H1 (cell line): Measurements from ENCODE around the gene NRBF2.

Experiments used
- CEBPB ChIP-seq: IDR thresholded peaks from 2 replicates; pipeline ENCODE4 v1.6.1; 2012; ENCODE audit warnings: low read depth, low read length
- CHD2 ChIP-seq: IDR thresholded peaks from 2 replicates; pipeline ENCODE4 v1.6.1; 2012; ENCODE audit warnings: low read length, improper control_type of control experiment
- CTCF ChIP-seq, 3 experiments: IDR thresholded peaks; 1 replicate in 2 of 3; 2 replicates in 1 of 3; pipeline versions ENCODE4 v1.5.1 to v1.6.1; 2011; ENCODE audit warnings: low read length in 3 of 3, mild to moderate bottlenecking in 3 of 3, inconsistent platforms in 2 of 3, low read depth in 1 of 3, moderate library complexity in 1 of 3; ENCODE audit not compliant: insufficient read depth in 1 of 3; ENCODE audit errors: control extremely low read depth in 1 of 3
- EP300 ChIP-seq, 2 experiments: IDR thresholded peaks; 1 replicate in 1 of 2; 2 replicates in 1 of 2; pipeline ENCODE4 v1.6.1; 2011 to 2012; ENCODE audit warnings: low read depth in 2 of 2, low read length in 2 of 2, mild to moderate bottlenecking in 2 of 2, borderline replicate concordance in 1 of 2, inconsistent platforms in 1 of 2, moderate library complexity in 1 of 2
- EZH2 ChIP-seq: fragments of 200-600 bp; sonication (generic); IDR thresholded peaks from 2 replicates; pipeline ENCODE4 v1.7.1; 2012; ENCODE audit warnings: low read depth, mild to moderate bottlenecking, moderate library complexity, low read length, inconsistent platforms; ENCODE audit not compliant: severe bottlenecking
- MAX ChIP-seq: IDR thresholded peaks from 2 replicates; pipeline ENCODE4 v1.6.1; 2012; ENCODE audit warnings: inconsistent platforms
- POLR2AphosphoS5 ChIP-seq: IDR thresholded peaks from 2 replicates; pipeline ENCODE4 v1.6.1; 2011; ENCODE audit warnings: low read depth, low read length
- RAD21 ChIP-seq, 2 experiments: IDR thresholded peaks in 1 of 2; conservative IDR thresholded peaks in 1 of 2; 2 replicates each; pipeline ENCODE4 v1.6.1; 2011; ENCODE audit warnings: low read depth in 2 of 2, low read length in 2 of 2, improper control_type of control experiment in 1 of 2, inconsistent platforms in 1 of 2, mild to moderate bottlenecking in 1 of 2, moderate library complexity in 1 of 2
- RNF2 ChIP-seq: fragments of 200-900, 300-1000 bp; sonication (generic); IDR thresholded peaks from 2 replicates; pipeline ENCODE4 v1.7.1; 2016; ENCODE audit warnings: borderline replicate concordance, low read depth, mild to moderate bottlenecking, antibody characterized with exemption, low read length; ENCODE audit not compliant: poor library complexity, severe bottlenecking; ENCODE audit errors: missing control alignments
- SIN3A ChIP-seq, 2 experiments: IDR thresholded peaks in 1 of 2; conservative IDR thresholded peaks in 1 of 2; 2 replicates each; pipeline ENCODE4 v1.6.1; 2011 to 2012; ENCODE audit warnings: low read length in 2 of 2, improper control_type of control experiment in 1 of 2, low read depth in 1 of 2, mild to moderate bottlenecking in 1 of 2
- SP1 ChIP-seq: IDR thresholded peaks from 2 replicates; pipeline ENCODE4 v1.6.1; 2011; ENCODE audit warnings: low read depth, low read length
- SP2 ChIP-seq: IDR thresholded peaks from 2 replicates; pipeline ENCODE4 v1.6.1; 2012; ENCODE audit warnings: mild to moderate bottlenecking, low read length, inconsistent platforms
- ZNF274 ChIP-seq: IDR thresholded peaks from 2 replicates; pipeline ENCODE4 v1.7.0; 2012; ENCODE audit warnings: low read length, borderline replicate concordance; ENCODE audit errors: extremely low read depth

GRCh38 chr10:63156236-63156635 lies 23.1 kb downstream of the NRBF2 start:
- TF ChIP-seq CTCF (IDR thresholded peaks at IDR 0.05; ENCODE audit: control extremely low read depth in 1 of 3, insufficient read depth in 1 of 3, low read depth in 1 of 3, low read length in 3 of 3) (no peak), CEBPB (no peak), RNF2 (no peak), EZH2 (no peak), ZNF274 (no peak), MAX (no peak), EP300 (IDR thresholded peaks at IDR 0.05; ENCODE audit: borderline replicate concordance in 1 of 2, low read depth in 2 of 2, low read length in 2 of 2) (no peak), CHD2 (no peak), SP2 (no peak), SIN3A (conservative IDR thresholded peaks at IDR 0.05 in 1 of 2, IDR thresholded peaks at IDR 0.05 in 1 of 2; ENCODE audit: low read depth in 1 of 2, low read length in 2 of 2) (no peak), RAD21 (IDR thresholded peaks at IDR 0.05 in 1 of 2, conservative IDR thresholded peaks at IDR 0.05 in 1 of 2; ENCODE audit: low read depth in 2 of 2, low read length in 2 of 2) (no peak), POLR2AphosphoS5 (no peak), SP1 (no peak)
